Kidney (tissue), 14 donors: Measurements from ENCODE around the gene AKR1A1. TPM values are rescaled to one million over a fixed set of nuclear protein-coding genes. Genes with fewer than 3 reads are reported as not detected.

Source experiments
- DNase-seq, 5 donors: peaks; one replicate each; pipeline ENCODE4 v3.0.0-alpha.2; 2013 to 2020
- FAIRE-seq: peaks from 2 replicates; lab custom pipeline; 2012; peaks lifted over from hg19 to GRCh38; lab: Jason Lieb, UNC
- H3K27ac ChIP-seq, 2 donors: one replicate each; pipeline ENCODE4 v1.7.0; 2013; ENCODE audit warnings: low read depth in 2 of 2, low read length in 2 of 2, inconsistent platforms in 1 of 2
- H3K27me3 ChIP-seq: one replicate; pipeline ENCODE4 v1.7.1; 2013; ENCODE audit warnings: low read length, inconsistent platforms; ENCODE audit not compliant: control insufficient read depth, insufficient read depth
- H3K36me3 ChIP-seq, 3 donors: one replicate each; pipeline versions ENCODE4 v1.7.0 to v1.7.1; 2013; ENCODE audit warnings: low read length in 3 of 3, control low read depth in 1 of 3, inconsistent platforms in 1 of 3; ENCODE audit not compliant: insufficient read depth in 3 of 3, control insufficient read depth in 2 of 3
- H3K4me1 ChIP-seq, 3 donors: one replicate each; pipeline versions ENCODE4 v1.7.0 to v1.7.1; 2013; ENCODE audit warnings: low read length in 3 of 3, inconsistent platforms in 1 of 3, low read depth in 1 of 3; ENCODE audit not compliant: control insufficient read depth in 2 of 3, insufficient read depth in 2 of 3
- H3K4me3 ChIP-seq, 3 donors: one replicate each; pipeline versions ENCODE4 v1.7.0 to v1.8.1; 2013; ENCODE audit warnings: low read length in 3 of 3, control low read depth in 1 of 3, inconsistent platforms in 1 of 3
- H3K9ac ChIP-seq, 3 donors: one replicate each; pipeline versions ENCODE4 v1.7.0 to v1.7.1; 2013; ENCODE audit warnings: low read length in 3 of 3, control low read depth in 1 of 3, inconsistent platforms in 1 of 3
- H3K9me3 ChIP-seq, 3 donors: one replicate each; pipeline versions ENCODE4 v1.7.0 to v1.7.1; 2013; ENCODE audit warnings: low read length in 3 of 3, control low read depth in 1 of 3, inconsistent platforms in 1 of 3; ENCODE audit not compliant: control insufficient read depth in 2 of 3, insufficient read depth in 1 of 3
- intact Hi-C: fragments of 100-400 bp; cut with DNase I; formaldehyde crosslinking; loops from one replicate; pipeline ENCODE4 v1.11.1; 2022
- polyA plus RNA-seq: library from polyadenylated mRNA; stranded (reverse); fragments of 350-450 nt; fragmentation: Illumina TruSeq; extraction: RNeasy Lipid Tissue Mini Kit (QIAGEN cat#74804); gene quantifications from one replicate; pipeline ENCODE4 v1.2.3, GENCODE V29; 2014; ENCODE audit warnings: low read depth, low replicate concordance; ENCODE audit not compliant: insufficient read depth
- total RNA-seq: library from RNA; stranded (reverse); fragmentation: NEBNext Ultra II Directional; extraction: Animal tissue kit (Norgen Biotek cat#: 25700); gene quantifications from one replicate; pipeline ENCODE4 v1.2.1, GENCODE V29; 2021
- TF ChIP-seq, protein P1 (sequence below): IDR thresholded peaks from 3 replicates; pipeline ENCODE4 v1.5.1; 2012; ENCODE audit warnings: mild to moderate bottlenecking, moderate library complexity, borderline replicate concordance; ENCODE audit not compliant: insufficient read depth; ENCODE audit errors: extremely low read depth
- donor health status: control.
- donor health status: control.
- donor health status: control.
- donor health status: control.
- donor health status: control.
- donor health status: DM: yes; HTN: yes; CAD: no.
- donor health status: Normal renal cell carcinoma (clear cell type).

AKR1A1 gene
- total and polyA plus RNA-seq, 2 donors from 2014 or later = 147 to 431 TPM

GRCh38 chr1:45543581-45544417, 6.8 kb upstream of the AKR1A1 start:
- intact Hi-C loops = no loop called here
- H3K4me1 ChIP-seq = peaks cover 3 to 6% (median 3%) of the 10 kb centered on the region in 3 donors
- H3K9ac ChIP-seq = no peak overlapping the region
- peak; percentile 46 to 81 (median 65) for DNase-seq
- FAIRE-seq = no peak
- H3K27me3 ChIP-seq = no peaks in the 10 kb centered on the region
- H3K36me3 ChIP-seq = no peaks in the 10 kb centered on the region
- peak overlapping the region; percentile 17 to 33 (median 20) for H3K4me3 ChIP-seq
- TF ChIP-seq, protein P1, sequence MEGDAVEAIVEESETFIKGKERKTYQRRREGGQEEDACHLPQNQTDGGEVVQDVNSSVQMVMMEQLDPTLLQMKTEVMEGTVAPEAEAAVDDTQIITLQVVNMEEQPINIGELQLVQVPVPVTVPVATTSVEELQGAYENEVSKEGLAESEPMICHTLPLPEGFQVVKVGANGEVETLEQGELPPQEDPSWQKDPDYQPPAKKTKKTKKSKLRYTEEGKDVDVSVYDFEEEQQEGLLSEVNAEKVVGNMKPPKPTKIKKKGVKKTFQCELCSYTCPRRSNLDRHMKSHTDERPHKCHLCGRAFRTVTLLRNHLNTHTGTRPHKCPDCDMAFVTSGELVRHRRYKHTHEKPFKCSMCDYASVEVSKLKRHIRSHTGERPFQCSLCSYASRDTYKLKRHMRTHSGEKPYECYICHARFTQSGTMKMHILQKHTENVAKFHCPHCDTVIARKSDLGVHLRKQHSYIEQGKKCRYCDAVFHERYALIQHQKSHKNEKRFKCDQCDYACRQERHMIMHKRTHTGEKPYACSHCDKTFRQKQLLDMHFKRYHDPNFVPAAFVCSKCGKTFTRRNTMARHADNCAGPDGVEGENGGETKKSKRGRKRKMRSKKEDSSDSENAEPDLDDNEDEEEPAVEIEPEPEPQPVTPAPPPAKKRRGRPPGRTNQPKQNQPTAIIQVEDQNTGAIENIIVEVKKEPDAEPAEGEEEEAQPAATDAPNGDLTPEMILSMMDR = peak; percentile 2
- no peaks in the 10 kb centered on the region for H3K9me3 ChIP-seq
- H3K27ac ChIP-seq = peak overlapping the region in 1 of 2 donors; percentile 25

DNA sequence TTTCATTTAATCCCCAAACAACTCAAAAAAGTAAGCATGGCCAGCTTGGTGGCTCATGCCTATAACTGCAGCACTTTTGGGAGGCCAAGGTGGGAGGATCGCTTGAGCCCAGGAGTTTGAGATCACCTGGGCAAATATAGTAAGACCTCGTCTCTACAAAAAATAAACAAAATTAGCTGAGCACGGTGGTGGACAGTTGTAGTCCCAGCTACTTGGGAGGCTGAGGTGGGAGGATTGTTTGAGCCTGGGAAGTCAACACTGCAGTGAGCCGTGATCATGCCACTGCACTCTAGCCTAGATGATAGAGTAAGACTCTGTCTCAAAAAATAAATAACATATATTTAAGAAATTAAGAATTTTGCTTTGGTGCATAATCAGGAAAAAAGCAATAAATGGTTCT, 6.1 kb upstream of the AKR1A1 start:
- Histone ChIP-seq H3K4me1 (peaks cover 3 to 6% (median 3%) of the 10 kb centered on the region in 3 donors), H3K9ac (no peak overlapping the region), H3K4me3 (no peak overlapping the region), H3K9me3 (no peaks in the 10 kb centered on the region), H3K27ac (no peak overlapping the region), H3K27me3 (no peaks in the 10 kb centered on the region), H3K36me3 (no peaks in the 10 kb centered on the region)
- TF ChIP-seq, protein P1 = no peak
- intact Hi-C loops = no loop called here
- DNase-seq (no peak), FAIRE-seq (no peak)

DNA sequence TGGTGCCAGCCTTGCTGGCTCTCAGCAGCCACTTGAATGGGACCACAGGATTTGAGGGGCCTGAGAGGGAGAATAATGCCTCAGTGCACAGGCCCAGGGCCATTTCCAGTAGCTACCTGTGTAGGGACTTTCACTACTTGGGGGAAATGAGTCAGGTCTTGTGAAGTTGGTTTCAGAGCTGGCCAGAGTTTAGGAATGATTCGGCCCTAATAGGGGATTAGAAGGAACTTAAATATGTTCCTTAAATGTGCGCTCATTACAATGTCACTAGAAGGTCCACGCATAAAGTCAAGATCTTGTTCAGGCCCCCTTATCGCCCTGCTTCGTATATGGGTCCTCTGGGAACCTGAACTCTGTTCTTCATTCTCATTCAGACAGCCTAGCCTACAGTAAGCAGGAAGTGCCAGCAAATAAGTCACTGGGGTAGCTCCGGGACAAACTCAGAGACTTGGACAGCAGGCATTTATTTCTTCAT, 5.6 kb upstream of the AKR1A1 start:
- no peak for FAIRE-seq
- Histone ChIP-seq H3K4me1 (peaks cover 3 to 6% (median 3%) of the 10 kb centered on the region in 3 donors), H3K4me3 (no peak overlapping the region), H3K27me3 (no peaks in the 10 kb centered on the region), H3K36me3 (no peaks in the 10 kb centered on the region), H3K9ac (no peak overlapping the region), H3K27ac (no peak overlapping the region), H3K9me3 (no peaks in the 10 kb centered on the region)
- no peak for DNase-seq
- intact Hi-C loops = no loop called here
- TF ChIP-seq, protein P1 = no peak
